Brain microvascular endothelial cell (primary cell): Measurements from ENCODE around the gene LRIT2.
"Not testable (repeated sequence)": the region's sequence is repeated elsewhere in the genome, so short reads cannot be mapped to it uniquely, and the experiment has no call there.

Experiments
- DNase-seq: peaks from one replicate; pipeline ENCODE4 v3.0.0-alpha.2; 2020
- H3K27ac ChIP-seq: fragments of 250-450 bp; sonication (Bioruptor Pico); 2 replicates; pipeline ENCODE4 v1.5.1; 2020; ENCODE audit warnings: mild to moderate bottlenecking, moderate library complexity
- H3K27me3 ChIP-seq: fragments of 250-450 bp; sonication (Bioruptor Pico); replicated peaks from 2 replicates; pipeline ENCODE4 v1.5.1; 2020; ENCODE audit warnings: mild to moderate bottlenecking
- H3K36me3 ChIP-seq: fragments of 250-450 bp; sonication (Bioruptor Pico); replicated peaks from 2 replicates; pipeline ENCODE4 v1.5.1; 2020; ENCODE audit warnings: mild to moderate bottlenecking
- H3K4me3 ChIP-seq: 2 replicates; pipeline ENCODE4 v1.5.1; 2011; ENCODE audit warnings: low read depth, mild to moderate bottlenecking, control low read depth, low read length, moderate library complexity
- CTCF ChIP-seq: IDR thresholded peaks from 2 replicates; pipeline ENCODE4 v1.5.1; 2011; ENCODE audit warnings: low read depth, mild to moderate bottlenecking, moderate library complexity, low read length, control low read depth, inconsistent platforms; ENCODE audit errors: missing control alignments
- in situ Hi-C: cut with HindIII; loops from 2 replicates; pipeline ENCODE4 v1.10.0; 2017; ENCODE audit warnings: low sequenced_read_pairs, low pct_ligation_motif_present

Gene LRIT2

GRCh38 chr10:84176836-84177474 is 48.4 kb downstream of the LRIT2 start:
- in situ Hi-C loops: no loop called here
- no peak for TF ChIP-seq CTCF
- no peaks in the 10 kb centered on the region for H3K36me3 ChIP-seq
- H3K27ac ChIP-seq: no peak overlapping the region
- DNase-seq: no peak
- H3K4me3 ChIP-seq: no peak overlapping the region
- H3K27me3 ChIP-seq: no peaks in the 10 kb centered on the region

- TF ChIP-seq CTCF: no peak
- Histone ChIP-seq H3K27me3 (no peaks in the 10 kb centered on the region), H3K36me3 (no peaks in the 10 kb centered on the region), H3K27ac (no peak overlapping the region), H3K4me3 (no peak overlapping the region)
- no peak for DNase-seq
- in situ Hi-C loops: no loop called here
Observed at GRCh38 chr10:84176351-84176750, 49.0 kb downstream of the LRIT2 start.

- Histone ChIP-seq H3K27ac (no peak overlapping the region), H3K36me3 (no peaks in the 10 kb centered on the region), H3K27me3 (no peaks in the 10 kb centered on the region), H3K4me3 (no peak overlapping the region)
- DNase-seq: no peak
- in situ Hi-C loops: no loop called here
- no peak for TF ChIP-seq CTCF
Observed at GRCh38 chr10:84175436-84175835, 49.9 kb downstream of the LRIT2 start.

GRCh38 chr10:84173501-84173929 is 51.8 kb downstream of the LRIT2 start, which contains the start of gene GPR15LG:
Gene GPR15LG (plus strand): TSS chr10:84173801. CDS start chr10:84173852, 51 bp downstream.
- no peaks in the 10 kb centered on the region for H3K36me3 ChIP-seq
- no peak within 1 kb of the TSS for H3K27ac ChIP-seq
- no peak for TF ChIP-seq CTCF
- no peak within 1 kb of the TSS for H3K4me3 ChIP-seq
- no peak for DNase-seq
- in situ Hi-C loops: no loop called here
- no peaks in the 10 kb centered on the region for H3K27me3 ChIP-seq

GRCh38 chr10:84172467-84173356 is 52.6 kb downstream of the LRIT2 start:
- in situ Hi-C loops: no loop called here
- no peaks in the 10 kb centered on the region for H3K36me3 ChIP-seq
- TF ChIP-seq CTCF: no peak
- DNase-seq: no peak
- H3K27me3 ChIP-seq: no peaks in the 10 kb centered on the region
- H3K4me3 ChIP-seq: no peak overlapping the region
- H3K27ac ChIP-seq: no peak overlapping the region

- H3K36me3 ChIP-seq, H3K4me3 ChIP-seq, H3K27ac ChIP-seq, in situ Hi-C loops, H3K27me3 ChIP-seq, DNase-seq: not testable (repeated sequence)
Observed at GRCh38 chr10:84171700-84172466, 53.5 kb downstream of the LRIT2 start.

GRCh38 chr10:84171237-84171636 is 54.1 kb downstream of the LRIT2 start:
- DNase-seq, H3K27ac ChIP-seq, H3K4me3 ChIP-seq, in situ Hi-C loops, H3K36me3 ChIP-seq, H3K27me3 ChIP-seq: not testable (repeated sequence)
